ENCODE data around the gene TRPC4AP.

Gene TRPC4AP

GRCh38 chr20:35018590-35019371, 73.8 kb downstream of the TRPC4AP start:
- H3K4me3 ChIP-seq (ENCODE audit: low read depth, low read length) = no peak overlapping the region
- ChIA-PET CTCF (interaction anchor here (0.9 to 4.1 kb wide), 2 partner anchors 145 to 183 kb away, joined by 4 to 24 read pairs; partner anchors contain the start of gene GGT7), POLR2A (no interaction called here)
- no peak for TF ChIP-seq CTCF (IDR thresholded peaks at IDR 0.05; ENCODE audit: insufficient read depth, low read length, missing control alignments)
- DNase-seq (ENCODE audit: low read depth, low spot score) = no peak

GRCh38 chr20:35017099-35017835, 75.3 kb downstream of the TRPC4AP start:
- no peak for DNase-seq (ENCODE audit: low read depth, low spot score)
- H3K4me3 ChIP-seq (ENCODE audit: low read depth, low read length) = no peak overlapping the region
- ChIA-PET CTCF (interaction anchor here (1.0 to 4.1 kb wide), 3 partner anchors 11 to 143 kb away, joined by 3 to 24 read pairs (median 5); partner anchors contain the start of gene GGT7), POLR2A (interaction anchor here (0.6 kb wide), 1 partner anchor 143 kb away, joined by 4 read pairs; no protein-coding TSS in a partner anchor)
- TF ChIP-seq CTCF (IDR thresholded peaks at IDR 0.05; ENCODE audit: insufficient read depth, low read length, missing control alignments) = no peak

- no peak for TF ChIP-seq CTCF (IDR thresholded peaks at IDR 0.05; ENCODE audit: insufficient read depth, low read length, missing control alignments)
- H3K4me3 ChIP-seq (ENCODE audit: low read depth, low read length) = no peak overlapping the region
- ChIA-PET POLR2A (no interaction called here), CTCF (interaction anchor here (1.1 to 4.1 kb wide), 2 partner anchors 81 to 142 kb away, joined by 6 to 24 read pairs; partner anchors contain the start of gene GGT7)
- no peak for DNase-seq (ENCODE audit: low read depth, low spot score)
These were observed 76.8 kb downstream of the TRPC4AP start for GRCh38 chr20:35015863-35016193.

GRCh38 chr20:35014537-35014936, 78.1 kb downstream of the TRPC4AP start:
- H3K4me3 ChIP-seq (ENCODE audit: low read depth, low read length) = no peak overlapping the region
- ChIA-PET CTCF (no interaction called here), POLR2A (no interaction called here)
- DNase-seq (ENCODE audit: low read depth, low spot score) = no peak
- TF ChIP-seq CTCF (IDR thresholded peaks at IDR 0.05; ENCODE audit: insufficient read depth, low read length, missing control alignments) = no peak

- POLR2A ChIA-PET = no interaction called here
- no peak overlapping the region for H3K4me3 ChIP-seq (ENCODE audit: low read depth, low read length)
- no peak for TF ChIP-seq CTCF (IDR thresholded peaks at IDR 0.05; ENCODE audit: insufficient read depth, low read length, missing control alignments)
- CTCF ChIA-PET = no interaction called here
- no peak for DNase-seq (ENCODE audit: low read depth, low spot score)
These were observed 78.9 kb downstream of the TRPC4AP start for GRCh38 chr20:35013421-35014411.
